ENCODE results near the gene MYBBP1A. TPM values are rescaled to one million over a fixed set of nuclear protein-coding genes. Genes with fewer than 3 reads are reported as not detected.

MYBBP1A gene
- total and polyA plus RNA-seq, 12 donors: 18.7 to 30.3 (median 23.4) TPM

DNA sequence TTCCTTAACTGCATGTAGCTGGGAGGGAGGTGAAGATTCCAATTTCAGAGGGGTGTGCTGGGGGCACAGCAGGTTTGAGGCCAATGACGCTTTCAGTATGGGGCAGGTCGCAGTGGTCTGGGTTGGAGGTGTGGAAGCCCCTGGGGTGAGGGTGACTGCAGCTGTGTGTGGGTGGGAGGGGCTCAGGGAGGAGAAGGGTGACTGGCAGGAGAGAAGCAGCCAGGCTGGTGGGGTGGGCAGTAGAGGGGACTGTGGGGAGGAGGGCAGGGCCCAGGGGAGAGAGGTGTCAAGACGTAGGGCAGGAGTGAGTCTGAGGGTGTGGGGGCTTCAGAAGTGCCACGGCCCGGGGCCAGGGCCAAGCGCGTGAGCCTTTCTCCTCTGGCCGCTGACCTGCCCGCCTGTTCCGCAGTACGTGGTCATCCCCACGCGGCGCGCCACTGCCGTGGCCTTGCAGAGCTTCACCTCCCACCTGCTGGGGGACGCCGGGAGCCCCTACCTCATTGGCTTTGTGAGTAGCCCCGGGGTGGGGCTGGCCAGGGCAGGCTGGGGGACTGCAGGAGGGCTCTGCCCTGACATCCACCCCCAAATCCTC, 19.4 kb downstream of the MYBBP1A start:
- TF ChIP-seq, protein P1, sequence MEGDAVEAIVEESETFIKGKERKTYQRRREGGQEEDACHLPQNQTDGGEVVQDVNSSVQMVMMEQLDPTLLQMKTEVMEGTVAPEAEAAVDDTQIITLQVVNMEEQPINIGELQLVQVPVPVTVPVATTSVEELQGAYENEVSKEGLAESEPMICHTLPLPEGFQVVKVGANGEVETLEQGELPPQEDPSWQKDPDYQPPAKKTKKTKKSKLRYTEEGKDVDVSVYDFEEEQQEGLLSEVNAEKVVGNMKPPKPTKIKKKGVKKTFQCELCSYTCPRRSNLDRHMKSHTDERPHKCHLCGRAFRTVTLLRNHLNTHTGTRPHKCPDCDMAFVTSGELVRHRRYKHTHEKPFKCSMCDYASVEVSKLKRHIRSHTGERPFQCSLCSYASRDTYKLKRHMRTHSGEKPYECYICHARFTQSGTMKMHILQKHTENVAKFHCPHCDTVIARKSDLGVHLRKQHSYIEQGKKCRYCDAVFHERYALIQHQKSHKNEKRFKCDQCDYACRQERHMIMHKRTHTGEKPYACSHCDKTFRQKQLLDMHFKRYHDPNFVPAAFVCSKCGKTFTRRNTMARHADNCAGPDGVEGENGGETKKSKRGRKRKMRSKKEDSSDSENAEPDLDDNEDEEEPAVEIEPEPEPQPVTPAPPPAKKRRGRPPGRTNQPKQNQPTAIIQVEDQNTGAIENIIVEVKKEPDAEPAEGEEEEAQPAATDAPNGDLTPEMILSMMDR (IDR thresholded peaks at IDR 0.05): no peak
- Histone ChIP-seq H3K9me3 (no peaks in the 10 kb centered on the region), H3K4me1 (peaks cover 20 to 100% (median 79%) of the 10 kb centered on the region in 9 donors), H3K4me3 (peak overlapping the region in 4 of 10 donors; percentile 8 to 25 (median 13)), H3K36me3 (peaks cover 0 to 34% (median 11%) of the 10 kb centered on the region in 9 donors), H3K27me3 (no peaks in the 10 kb centered on the region), H3K27ac (peak overlapping the region in 8 of 10 donors; percentile 66 to 88 (median 78))
- DNase-seq: no peak
- intact Hi-C loops (cut with DNase I): loop anchor here in 4 of 10 donors (5.0 to 10.0 kb wide), 3 partner anchors 38 to 113 kb away; partner anchors contain the start of gene SPNS2 (in 1 of the 4)
- 58 to 62% methylated on average over 19 of the region's 19 CpGs for WGBS, 2 donors
- peak in 1 of 8 donors; percentile 1 for ATAC-seq

DNA sequence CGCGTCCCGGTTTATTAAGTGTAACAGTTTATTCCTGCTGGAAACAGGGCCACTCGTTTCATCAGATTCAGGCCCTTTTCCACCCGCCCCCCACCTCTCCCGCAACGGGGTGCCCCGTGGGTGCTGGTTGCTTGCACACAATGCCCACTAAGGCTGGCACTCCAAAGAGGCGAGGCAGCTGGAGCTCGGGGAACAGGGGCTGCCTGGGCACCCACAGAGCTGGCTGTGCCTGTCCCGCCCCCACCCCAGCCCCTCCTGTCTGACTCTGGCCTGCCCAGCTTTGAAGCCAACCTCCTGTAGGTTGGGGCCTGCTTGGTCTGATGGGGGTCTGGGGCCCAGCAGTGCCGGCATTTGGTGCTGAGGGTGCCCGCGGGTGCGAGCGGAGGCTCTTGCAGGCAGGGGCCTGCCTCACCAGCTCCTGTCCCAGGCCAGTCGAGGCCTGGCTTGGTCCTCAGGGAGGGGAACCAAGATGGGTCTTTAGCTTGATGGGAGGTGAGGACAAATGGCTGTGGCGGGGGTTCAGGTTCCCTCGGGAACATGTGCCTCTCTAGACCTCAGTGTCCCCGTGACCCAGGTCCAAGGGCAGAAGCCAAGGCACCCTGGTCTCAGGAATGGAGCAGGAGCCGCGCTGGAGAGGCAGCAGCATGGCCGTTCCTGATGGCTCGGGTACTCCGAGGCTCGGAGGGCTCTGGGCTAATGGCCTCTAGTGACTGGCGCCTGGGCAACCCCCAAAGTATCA, 20.1 kb downstream of the MYBBP1A start:
- Histone ChIP-seq H3K27me3 (no peaks in the 10 kb centered on the region), H3K4me1 (peaks cover 23 to 100% (median 85%) of the 10 kb centered on the region in 9 donors), H3K27ac (peak overlapping the region in 8 of 10 donors; percentile 20 to 88 (median 67)), H3K36me3 (peaks cover 0 to 29% (median 11%) of the 10 kb centered on the region in 9 donors), H3K4me3 (no peak overlapping the region), H3K9me3 (no peaks in the 10 kb centered on the region)
- intact Hi-C loops (cut with DNase I): loop anchor here in 4 of 10 donors (5.0 to 10.0 kb wide), 3 partner anchors 38 to 113 kb away; partner anchors contain the start of gene SPNS2 (in 1 of the 4)
- WGBS, 2 donors: 88 to 91% methylated on average over 27 of the region's 27 CpGs
- no peak for ATAC-seq
- TF ChIP-seq, protein P1 (IDR thresholded peaks at IDR 0.05): no peak
- no peak for DNase-seq

DNA sequence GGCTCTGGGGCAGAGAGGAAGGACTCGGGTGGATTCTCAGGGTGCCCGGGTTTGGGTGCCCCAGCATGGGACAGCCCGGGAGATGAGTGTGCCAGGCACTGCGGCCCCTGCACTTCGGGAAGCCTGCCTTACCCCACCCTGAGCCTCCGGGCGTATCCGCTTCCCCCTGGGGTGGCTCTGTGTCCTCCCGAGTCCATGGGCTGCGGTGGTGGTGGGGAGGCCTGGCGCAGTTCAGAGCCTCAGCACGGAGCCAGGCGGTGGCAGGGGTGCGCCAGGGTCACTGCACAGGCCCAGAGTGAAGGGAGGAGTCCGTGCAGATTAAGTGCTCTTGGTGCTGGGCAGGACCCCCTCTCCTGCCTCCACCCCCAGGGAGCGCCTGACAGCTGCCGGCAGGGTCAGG, 20.7 kb downstream of the MYBBP1A start:
- no peak for ATAC-seq
- no peaks in the 10 kb centered on the region for H3K27me3 ChIP-seq
- DNase-seq: no peak
- peaks cover 0 to 23% (median 6%) of the 10 kb centered on the region in 9 donors for H3K36me3 ChIP-seq
- H3K4me1 ChIP-seq: peaks cover 27 to 100% (median 89%) of the 10 kb centered on the region in 9 donors
- no peak overlapping the region for H3K4me3 ChIP-seq
- H3K27ac ChIP-seq: peak overlapping the region; percentile 20 to 88 (median 64)
- WGBS, 2 donors: 66 to 86% methylated on average over 16 to 17 of the region's 17 CpGs
- intact Hi-C loops (cut with DNase I): loop anchor here in 2 of 10 donors (10.0 kb wide), 1 partner anchor 110 kb away; no protein-coding TSS in a partner anchor
- H3K9me3 ChIP-seq: no peaks in the 10 kb centered on the region
- TF ChIP-seq, protein P1 (IDR thresholded peaks at IDR 0.05): no peak

Data from heart right ventricle (tissue), 16 donors.